GM18498 (cell line): ENCODE measurements around the gene KDM8.

Experiments
- ATAC-seq: cut with Tn5 transposase; IDR thresholded peaks from one replicate; pipeline ENCODE4 v1.9.1; 2021; ENCODE audit warnings: mild to moderate bottlenecking, moderate library complexity; ENCODE audit not compliant: unreplicated experiment

Gene KDM8

GRCh38 chr16:27214084-27214961, 11.0 kb downstream of the KDM8 start:
- no peak for ATAC-seq

- no peak for ATAC-seq
Measured at GRCh38 chr16:27215660-27216059, 12.3 kb downstream of the KDM8 start.

- no peak for ATAC-seq
Measured at GRCh38 chr16:27216297-27216885, 13.1 kb downstream of the KDM8 start.

GRCh38 chr16:27217256-27217655, 13.9 kb downstream of the KDM8 start:
- ATAC-seq = no peak

- ATAC-seq = no peak
Measured at GRCh38 chr16:27218756-27219155, 15.4 kb downstream of the KDM8 start.

GRCh38 chr16:27219161-27219560, 15.8 kb downstream of the KDM8 start:
- no peak for ATAC-seq

- no peak for ATAC-seq
Measured at GRCh38 chr16:27220120-27220519, 16.8 kb downstream of the KDM8 start.

- no peak for ATAC-seq
Measured at GRCh38 chr16:27220527-27220926, 17.2 kb downstream of the KDM8 start.

- ATAC-seq = no peak
Measured at GRCh38 chr16:27220991-27221390, 17.7 kb downstream of the KDM8 start.

GRCh38 chr16:27221576-27222248, 18.4 kb downstream of the KDM8 start:
- no peak for ATAC-seq

GRCh38 chr16:27222249-27223225, 19.2 kb downstream of the KDM8 start:
- no peak for ATAC-seq

- no peak for ATAC-seq
Measured at GRCh38 chr16:27223226-27223610, 19.9 kb downstream of the KDM8 start.

GRCh38 chr16:27223701-27224100, 20.4 kb downstream of the KDM8 start:
- no peak for ATAC-seq

- ATAC-seq = no peak
Measured at GRCh38 chr16:27224271-27224737, 21.0 kb downstream of the KDM8 start.

GRCh38 chr16:27224741-27225300, 21.5 kb downstream of the KDM8 start:
- no peak for ATAC-seq

GRCh38 chr16:27225536-27226360, 22.4 kb downstream of the KDM8 start:
- ATAC-seq = no peak

GRCh38 chr16:27226476-27226875, 23.1 kb downstream of the KDM8 start:
- ATAC-seq = no peak

- no peak for ATAC-seq
Measured at GRCh38 chr16:27226976-27227705, 23.8 kb downstream of the KDM8 start.

- ATAC-seq = no peak
Measured at GRCh38 chr16:27228045-27228444, 24.7 kb downstream of the KDM8 start.
